Measurements from ENCODE around the gene ZNF658. TPM values are rescaled to one million over a fixed set of nuclear protein-coding genes. Genes with fewer than 3 reads are reported as not detected.
"Not testable (repeated sequence)": the region's sequence is repeated elsewhere in the genome, so short reads cannot be mapped to it uniquely, and the experiment has no call there.

The ZNF658 gene
- polyA plus RNA-seq, result 1 to 10 TPM; 1.7 to 2.0 TPM

DNA sequence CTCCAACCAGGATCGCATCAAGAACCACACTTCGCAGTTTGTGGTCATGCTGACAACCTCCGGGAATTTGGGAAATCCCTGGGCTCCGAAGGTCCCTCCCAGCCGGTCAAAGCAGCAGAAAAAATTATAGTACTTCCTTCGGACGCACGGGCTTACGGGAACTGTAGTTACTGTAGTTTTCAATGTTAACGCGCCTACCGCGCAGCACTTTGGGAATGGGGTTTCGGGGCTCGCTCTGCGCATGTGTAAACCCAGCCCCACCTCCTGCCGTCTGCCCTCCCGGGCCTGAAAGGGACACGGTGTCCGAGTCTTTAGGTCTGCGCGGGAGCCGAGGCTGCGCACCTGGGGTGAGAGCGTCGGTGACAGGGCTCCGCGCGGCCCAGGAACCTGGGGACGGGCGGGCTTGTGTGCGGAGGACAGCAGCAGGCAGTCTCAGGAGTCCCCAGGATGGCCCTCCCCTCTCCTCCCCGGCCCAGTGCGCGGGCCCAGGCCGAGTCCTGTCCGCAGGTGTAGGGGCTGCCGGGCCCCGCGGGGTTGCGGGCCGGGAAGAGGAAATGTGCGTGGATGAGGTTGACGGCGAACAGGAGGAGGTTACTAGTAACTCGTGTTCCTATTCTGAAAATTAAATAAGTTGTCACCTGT lies at the start of gene ZNF658:
TSS of gene ZNF658 (plus strand) at position 236 of the 642 bp plus-strand sequence. CDS start 2,837 bp downstream, outside the sequence.
- H3K27me3 ChIP-seq (ENCODE audit: control insufficient read depth in 1 of 2, insufficient read depth in 2 of 2, low read length in 2 of 2); H3K9me3 ChIP-seq (ENCODE audit: control insufficient read depth in 2 of 2, insufficient read depth in 1 of 2, low read depth in 1 of 2, low read length in 1 of 2); H3K36me3 ChIP-seq (ENCODE audit: control insufficient read depth in 2 of 2, insufficient read depth in 2 of 2, low read length in 1 of 2); H3K4me1 ChIP-seq (ENCODE audit: control insufficient read depth in 2 of 2, insufficient read depth in 2 of 2, low read length in 1 of 2): not testable (repeated sequence)
- Histone ChIP-seq H3K27ac (ENCODE audit: low read depth in 2 of 2, low read length in 1 of 2) (peak within 1 kb of the TSS in 1 of 2 donors; percentile 71), H3K4me3 (ENCODE audit: low read depth in 1 of 2, low read length in 2 of 2) (peak within 1 kb of the TSS; percentile 55 to 59)
- WGBS, 2 donors, result 0 to 1% methylated on average over 29 to 45 of the region's 46 CpGs

GRCh38 chr9:66861732-66862131 lies 38.8 kb upstream of the ZNF658 start:
- not testable (repeated sequence) for H3K27me3 ChIP-seq (ENCODE audit: control insufficient read depth in 1 of 2, insufficient read depth in 2 of 2, low read length in 2 of 2); H3K9me3 ChIP-seq (ENCODE audit: control insufficient read depth in 2 of 2, insufficient read depth in 1 of 2, low read depth in 1 of 2, low read length in 1 of 2); H3K4me1 ChIP-seq (ENCODE audit: control insufficient read depth in 2 of 2, insufficient read depth in 2 of 2, low read length in 1 of 2); H3K27ac ChIP-seq (ENCODE audit: low read depth in 2 of 2, low read length in 1 of 2); H3K36me3 ChIP-seq (ENCODE audit: control insufficient read depth in 2 of 2, insufficient read depth in 2 of 2, low read length in 1 of 2); H3K4me3 ChIP-seq (ENCODE audit: low read depth in 1 of 2, low read length in 2 of 2)
- no CpG with 5 or more reads among the region's 4 CpGs for WGBS, 2 donors

DNA sequence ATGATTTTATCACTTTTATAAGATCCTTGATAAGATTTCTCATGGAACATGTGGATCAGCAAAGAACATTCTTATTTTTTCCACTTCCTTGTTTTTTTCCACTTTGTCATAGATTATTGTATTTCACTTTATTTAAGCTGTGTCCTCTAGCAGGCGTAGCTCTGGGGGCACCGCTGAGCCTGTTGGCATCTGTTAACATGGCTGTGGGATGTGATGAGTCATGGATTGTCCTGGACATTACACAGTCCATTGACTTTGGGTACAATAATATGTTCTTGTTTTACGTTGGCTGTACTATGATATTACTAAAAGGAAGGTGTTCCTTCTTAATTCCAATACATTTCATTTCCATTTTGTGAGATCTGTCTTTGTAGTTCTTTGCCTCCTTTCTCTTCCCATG lies 31.9 kb upstream of the ZNF658 start:
- H3K4me3 ChIP-seq (ENCODE audit: low read depth in 1 of 2, low read length in 2 of 2); H3K4me1 ChIP-seq (ENCODE audit: control insufficient read depth in 2 of 2, insufficient read depth in 2 of 2, low read length in 1 of 2); H3K9me3 ChIP-seq (ENCODE audit: control insufficient read depth in 2 of 2, insufficient read depth in 1 of 2, low read depth in 1 of 2, low read length in 1 of 2); H3K27ac ChIP-seq (ENCODE audit: low read depth in 2 of 2, low read length in 1 of 2); H3K27me3 ChIP-seq (ENCODE audit: control insufficient read depth in 1 of 2, insufficient read depth in 2 of 2, low read length in 2 of 2); H3K36me3 ChIP-seq (ENCODE audit: control insufficient read depth in 2 of 2, insufficient read depth in 2 of 2, low read length in 1 of 2): not testable (repeated sequence)
- 53 to 63% methylated on average over 2 of the region's 3 CpGs for WGBS, 2 donors

- not testable (repeated sequence) for H3K27ac ChIP-seq (ENCODE audit: low read depth in 2 of 2, low read length in 1 of 2); H3K4me1 ChIP-seq (ENCODE audit: control insufficient read depth in 2 of 2, insufficient read depth in 2 of 2, low read length in 1 of 2); H3K27me3 ChIP-seq (ENCODE audit: control insufficient read depth in 1 of 2, insufficient read depth in 2 of 2, low read length in 2 of 2); H3K4me3 ChIP-seq (ENCODE audit: low read depth in 1 of 2, low read length in 2 of 2); H3K9me3 ChIP-seq (ENCODE audit: control insufficient read depth in 2 of 2, insufficient read depth in 1 of 2, low read depth in 1 of 2, low read length in 1 of 2); H3K36me3 ChIP-seq (ENCODE audit: control insufficient read depth in 2 of 2, insufficient read depth in 2 of 2, low read length in 1 of 2)
- 53 to 69% methylated on average over 3 of the region's 3 CpGs for WGBS, 2 donors
Measured at GRCh38 chr9:66880605-66881004, 19.9 kb upstream of the ZNF658 start.

DNA sequence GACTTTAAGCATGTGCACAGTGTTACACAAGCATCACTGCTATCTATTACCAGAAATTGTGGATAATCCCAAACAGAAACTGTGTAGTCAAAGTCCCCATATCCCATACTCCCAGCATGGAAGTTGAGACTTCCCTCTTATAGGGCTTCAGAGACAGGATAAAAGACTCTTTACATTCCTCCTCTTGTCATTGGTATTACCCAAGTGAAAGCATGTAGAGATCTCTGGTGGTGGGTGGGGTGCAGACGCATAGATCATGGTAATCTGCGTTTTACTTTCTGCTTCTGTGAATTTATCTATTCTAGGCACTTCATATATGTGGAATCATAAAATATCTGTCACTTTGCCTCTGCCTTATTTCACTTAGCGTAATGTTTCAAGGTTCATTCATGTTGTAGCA lies 18.7 kb upstream of the ZNF658 start:
- not testable (repeated sequence) for H3K36me3 ChIP-seq (ENCODE audit: control insufficient read depth in 2 of 2, insufficient read depth in 2 of 2, low read length in 1 of 2); H3K9me3 ChIP-seq (ENCODE audit: control insufficient read depth in 2 of 2, insufficient read depth in 1 of 2, low read depth in 1 of 2, low read length in 1 of 2); H3K4me3 ChIP-seq (ENCODE audit: low read depth in 1 of 2, low read length in 2 of 2); H3K27ac ChIP-seq (ENCODE audit: low read depth in 2 of 2, low read length in 1 of 2); H3K27me3 ChIP-seq (ENCODE audit: control insufficient read depth in 1 of 2, insufficient read depth in 2 of 2, low read length in 2 of 2); H3K4me1 ChIP-seq (ENCODE audit: control insufficient read depth in 2 of 2, insufficient read depth in 2 of 2, low read length in 1 of 2)
- 88 to 92% methylated on average over 2 to 3 of the region's 3 CpGs for WGBS, 2 donors

- H3K4me3 ChIP-seq (ENCODE audit: low read depth in 1 of 2, low read length in 2 of 2); H3K36me3 ChIP-seq (ENCODE audit: control insufficient read depth in 2 of 2, insufficient read depth in 2 of 2, low read length in 1 of 2); H3K4me1 ChIP-seq (ENCODE audit: control insufficient read depth in 2 of 2, insufficient read depth in 2 of 2, low read length in 1 of 2); H3K27ac ChIP-seq (ENCODE audit: low read depth in 2 of 2, low read length in 1 of 2); H3K27me3 ChIP-seq (ENCODE audit: control insufficient read depth in 1 of 2, insufficient read depth in 2 of 2, low read length in 2 of 2); H3K9me3 ChIP-seq (ENCODE audit: control insufficient read depth in 2 of 2, insufficient read depth in 1 of 2, low read depth in 1 of 2, low read length in 1 of 2): not testable (repeated sequence)
- WGBS, 2 donors, result 100% methylated on average over 1 of the region's 1 CpG; no CpG with 5 or more reads in 1 of the 2 donors
Measured at GRCh38 chr9:66890334-66890733, 10.2 kb upstream of the ZNF658 start.

GRCh38 chr9:66901141-66901540 lies 616 bp downstream of the ZNF658 start:
- H3K27me3 ChIP-seq (ENCODE audit: control insufficient read depth in 1 of 2, insufficient read depth in 2 of 2, low read length in 2 of 2); H3K9me3 ChIP-seq (ENCODE audit: control insufficient read depth in 2 of 2, insufficient read depth in 1 of 2, low read depth in 1 of 2, low read length in 1 of 2); H3K4me1 ChIP-seq (ENCODE audit: control insufficient read depth in 2 of 2, insufficient read depth in 2 of 2, low read length in 1 of 2); H3K27ac ChIP-seq (ENCODE audit: low read depth in 2 of 2, low read length in 1 of 2); H3K36me3 ChIP-seq (ENCODE audit: control insufficient read depth in 2 of 2, insufficient read depth in 2 of 2, low read length in 1 of 2): not testable (repeated sequence)
- H3K4me3 ChIP-seq (ENCODE audit: low read depth in 1 of 2, low read length in 2 of 2), result peak overlapping the region; percentile 29 to 59
- WGBS, 2 donors, result 7 to 9% methylated on average over 6 of the region's 8 CpGs

DNA sequence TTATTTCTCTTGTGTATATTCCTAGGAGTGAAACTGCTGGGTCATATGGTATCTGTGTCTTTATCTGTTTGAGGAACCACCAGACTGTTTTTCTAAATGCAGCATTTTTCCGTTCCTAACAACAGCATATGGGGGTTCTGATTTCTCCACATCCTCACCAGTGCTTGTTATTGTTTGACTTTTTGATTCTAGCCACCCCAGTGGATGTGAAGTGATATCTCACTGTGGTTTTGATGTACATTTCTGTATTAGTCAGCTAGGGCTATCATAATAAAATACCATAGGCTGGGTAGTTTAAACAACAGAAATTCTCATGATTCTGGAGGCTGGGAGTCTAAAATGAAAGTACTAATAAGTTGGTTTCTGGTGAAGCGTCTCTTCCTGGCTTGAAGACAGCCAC lies 9.0 kb downstream of the ZNF658 start:
- not testable (repeated sequence) for H3K36me3 ChIP-seq (ENCODE audit: control insufficient read depth in 2 of 2, insufficient read depth in 2 of 2, low read length in 1 of 2); H3K9me3 ChIP-seq (ENCODE audit: control insufficient read depth in 2 of 2, insufficient read depth in 1 of 2, low read depth in 1 of 2, low read length in 1 of 2); H3K4me3 ChIP-seq (ENCODE audit: low read depth in 1 of 2, low read length in 2 of 2); H3K27me3 ChIP-seq (ENCODE audit: control insufficient read depth in 1 of 2, insufficient read depth in 2 of 2, low read length in 2 of 2); H3K4me1 ChIP-seq (ENCODE audit: control insufficient read depth in 2 of 2, insufficient read depth in 2 of 2, low read length in 1 of 2); H3K27ac ChIP-seq (ENCODE audit: low read depth in 2 of 2, low read length in 1 of 2)
- WGBS, 2 donors, result 94 to 96% methylated on average over 2 of the region's 2 CpGs

DNA sequence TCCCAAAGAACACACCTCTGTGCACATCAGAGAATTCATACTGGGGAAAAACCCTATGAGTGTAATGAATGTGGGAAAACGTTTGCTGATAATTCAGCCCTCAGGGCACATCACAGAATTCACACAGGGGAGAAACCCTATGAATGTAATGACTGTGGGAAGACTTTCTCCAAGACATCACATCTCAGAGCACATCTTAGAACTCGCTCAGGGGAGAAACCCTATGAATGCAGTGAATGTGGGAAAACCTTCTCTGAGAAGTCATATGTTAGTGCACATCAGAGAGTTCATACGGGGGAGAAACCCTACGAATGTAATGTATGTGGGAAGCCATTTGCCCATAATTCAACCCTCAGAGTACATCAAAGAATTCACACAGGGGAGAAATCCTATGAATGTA lies 19.5 kb downstream of the ZNF658 start:
- H3K9me3 ChIP-seq (ENCODE audit: control insufficient read depth in 2 of 2, insufficient read depth in 1 of 2, low read depth in 1 of 2, low read length in 1 of 2); H3K36me3 ChIP-seq (ENCODE audit: control insufficient read depth in 2 of 2, insufficient read depth in 2 of 2, low read length in 1 of 2); H3K4me3 ChIP-seq (ENCODE audit: low read depth in 1 of 2, low read length in 2 of 2); H3K4me1 ChIP-seq (ENCODE audit: control insufficient read depth in 2 of 2, insufficient read depth in 2 of 2, low read length in 1 of 2); H3K27me3 ChIP-seq (ENCODE audit: control insufficient read depth in 1 of 2, insufficient read depth in 2 of 2, low read length in 2 of 2); H3K27ac ChIP-seq (ENCODE audit: low read depth in 2 of 2, low read length in 1 of 2): not testable (repeated sequence)
- WGBS, 2 donors, result 96% methylated on average over 3 of the region's 4 CpGs

DNA sequence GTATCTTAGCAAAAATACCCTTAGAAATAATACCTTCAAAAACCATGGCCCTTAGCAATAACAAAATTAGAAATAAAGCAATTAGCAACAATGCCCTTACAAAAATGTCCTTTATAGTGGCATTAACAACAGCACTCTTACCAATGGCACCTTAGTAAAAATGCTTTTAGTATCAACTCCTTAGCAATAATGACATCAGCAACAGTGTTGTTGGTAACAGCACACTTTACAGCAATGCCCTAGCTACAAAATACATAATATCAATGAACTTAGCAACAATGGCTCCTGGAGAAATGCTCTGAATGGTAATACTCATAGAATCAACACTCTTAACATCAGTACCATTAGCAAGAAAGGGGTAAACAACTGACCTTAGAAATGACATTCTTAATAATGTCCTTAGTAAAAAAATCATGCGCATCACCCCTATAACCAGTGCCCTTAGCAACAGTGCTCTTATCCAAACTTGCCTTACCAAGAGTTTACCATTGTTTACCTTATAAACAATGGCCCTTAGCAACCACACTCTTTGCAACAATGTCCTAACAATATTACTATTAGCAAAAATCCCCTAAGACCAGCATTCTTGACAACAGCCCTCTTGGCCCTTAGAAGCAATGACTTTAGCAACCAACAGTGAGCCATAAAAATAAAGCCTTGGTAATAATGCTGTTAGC lies 35.8 kb downstream of the ZNF658 start:
- not testable (repeated sequence) for H3K9me3 ChIP-seq (ENCODE audit: control insufficient read depth in 2 of 2, insufficient read depth in 1 of 2, low read depth in 1 of 2, low read length in 1 of 2); H3K36me3 ChIP-seq (ENCODE audit: control insufficient read depth in 2 of 2, insufficient read depth in 2 of 2, low read length in 1 of 2); H3K27ac ChIP-seq (ENCODE audit: low read depth in 2 of 2, low read length in 1 of 2); H3K27me3 ChIP-seq (ENCODE audit: control insufficient read depth in 1 of 2, insufficient read depth in 2 of 2, low read length in 2 of 2); H3K4me3 ChIP-seq (ENCODE audit: low read depth in 1 of 2, low read length in 2 of 2); H3K4me1 ChIP-seq (ENCODE audit: control insufficient read depth in 2 of 2, insufficient read depth in 2 of 2, low read length in 1 of 2)
- no CpG with 5 or more reads among the region's 1 CpG for WGBS, 2 donors
